ENCODE data around the gene HCFC1R1. TPM values are rescaled to one million over a fixed set of nuclear protein-coding genes. Genes with fewer than 3 reads are reported as not detected.

Gene HCFC1R1
- total RNA-seq, 1 donor from 2014 or later, result 43.2 TPM

GRCh38 chr16:2980227-2981176 lies 43.2 kb downstream of the HCFC1R1 start, which contains the start of gene PKMYT1:
TSS of gene PKMYT1 (minus strand) at chr16:2980446. CDS start at chr16:2979657, 789 bp downstream.
- intact Hi-C loops (cut with DNase I), result no loop called here
- Histone ChIP-seq H3K4me3 (peak within 1 kb of the TSS; percentile 67), H3K9me3 (no peaks in the 10 kb centered on the region), H3K27me3 (ENCODE audit: low read depth) (peaks cover 4% of the 10 kb centered on the region), H3K4me1 (peaks cover 33% of the 10 kb centered on the region), H3K27ac (peak within 1 kb of the TSS; percentile 87), H3K36me3 (no peaks in the 10 kb centered on the region)
- DNase-seq (peak; percentile 94), ATAC-seq (peak; percentile 96)
- TF ChIP-seq CTCF (IDR thresholded peaks at IDR 0.05), result no peak

- Histone ChIP-seq H3K27me3 (ENCODE audit: low read depth) (peaks cover 4% of the 10 kb centered on the region), H3K9me3 (no peaks in the 10 kb centered on the region), H3K27ac (no peak overlapping the region), H3K36me3 (no peaks in the 10 kb centered on the region), H3K4me3 (peak overlapping the region; percentile 67), H3K4me1 (peaks cover 33% of the 10 kb centered on the region)
- no peak for ATAC-seq
- TF ChIP-seq CTCF (IDR thresholded peaks at IDR 0.05), result no peak
- intact Hi-C loops (cut with DNase I), result no loop called here
- DNase-seq, result no peak
These were observed 44.0 kb downstream of the HCFC1R1 start for GRCh38 chr16:2979669-2980226.

GRCh38 chr16:2977440-2977839 lies 46.3 kb downstream of the HCFC1R1 start:
- DNase-seq (peak; percentile 75), ATAC-seq (peak; percentile 2 to 39)
- no peak for TF ChIP-seq CTCF (IDR thresholded peaks at IDR 0.05)

GRCh38 chr16:2976673-2977072 lies 47.1 kb downstream of the HCFC1R1 start:
- Histone ChIP-seq H3K27ac (no peak overlapping the region), H3K9me3 (no peaks in the 10 kb centered on the region), H3K36me3 (no peaks in the 10 kb centered on the region), H3K4me3 (no peak overlapping the region), H3K27me3 (ENCODE audit: low read depth) (peaks cover 4% of the 10 kb centered on the region), H3K4me1 (peaks cover 22% of the 10 kb centered on the region)
- no peak for ATAC-seq
- TF ChIP-seq CTCF (IDR thresholded peaks at IDR 0.05), result no peak
- no peak for DNase-seq
- intact Hi-C loops (cut with DNase I), result no loop called here

More at GRCh38 chr16:2977440-2977839, 46.3 kb downstream of the HCFC1R1 start:
- H3K36me3 ChIP-seq, result no peaks in the 10 kb centered on the region
- peaks cover 22% of the 10 kb centered on the region for H3K4me1 ChIP-seq
- no peak overlapping the region for H3K4me3 ChIP-seq
- H3K27me3 ChIP-seq (ENCODE audit: low read depth), result peaks cover 4% of the 10 kb centered on the region
- intact Hi-C loops (cut with DNase I), result no loop called here
- H3K27ac ChIP-seq, result no peak overlapping the region
- H3K9me3 ChIP-seq, result no peaks in the 10 kb centered on the region

GRCh38 chr16:2976201-2976600 lies 47.5 kb downstream of the HCFC1R1 start:
- no peak for ATAC-seq
- Histone ChIP-seq H3K36me3 (no peaks in the 10 kb centered on the region), H3K4me3 (no peak overlapping the region), H3K27me3 (ENCODE audit: low read depth) (peaks cover 4% of the 10 kb centered on the region), H3K9me3 (no peaks in the 10 kb centered on the region), H3K4me1 (peaks cover 21% of the 10 kb centered on the region), H3K27ac (no peak overlapping the region)
- no peak for TF ChIP-seq CTCF (IDR thresholded peaks at IDR 0.05)
- DNase-seq, result no peak
- intact Hi-C loops (cut with DNase I), result no loop called here

All from lower lobe of right lung (tissue), 2 donors.